HCT116 (cell line): Measurements from ENCODE around the gene CELF2. TPM values are rescaled to one million over a fixed set of nuclear protein-coding genes. Genes with fewer than 3 reads are reported as not detected.

Experiments
- ATAC-seq: fragments of 200-7000 bp; cut with Tn5 transposase; 2 replicates; pipeline ENCODE4 v1.9.1; 2020; ENCODE audit warnings: mild to moderate bottlenecking, moderate library complexity
- BruUV-seq: library from RNA; stranded (reverse); fragments of 400-500 nt; replicated peaks from 2 replicates; lab custom pipeline; 2021; lab: Mats Ljungman, UMichigan
- CTCF ChIA-PET: fragments of 300-600 bp; sonication (Branson Sonifier 250); formaldehyde crosslinking; loops from one replicate; lab custom pipeline; 2021; ENCODE audit warnings: antibody characterized with exemption; lab: Charles Lee
- POLR2A ChIA-PET: fragments of 300-600, 350-600 bp; sonication (Branson Sonifier 250); formaldehyde crosslinking; loops from one replicate; lab custom pipeline; 2021; ENCODE audit warnings: antibody characterized with exemption; lab: Charles Lee
- RAD21 ChIA-PET, 2 experiments: fragments of 300-600 bp; sonication (Branson Sonifier 250); formaldehyde crosslinking; loops; one replicate each; lab custom pipeline; 2023; ENCODE audit warnings: low total read pairs in 2 of 2; ENCODE audit not compliant: uncharacterized antibody in 2 of 2, unreplicated experiment in 2 of 2, low non-redundant PET in 1 of 2; lab: Charles Lee
- DNase-seq: peaks from one replicate; pipeline ENCODE4 v3.0.0-alpha.2; 2010; ENCODE audit warnings: low read depth, low spot score
- H2AFZ ChIP-seq: fragments of 200-600 bp; shearing (Covaris generic), sonication (generic); 2 replicates; pipeline ENCODE4 v1.6.1; 2017; ENCODE audit warnings: low read depth, mixed run types, mixed read lengths, antibody characterized with exemption, low read length; ENCODE audit not compliant: poor library complexity, severe bottlenecking
- H3K27ac ChIP-seq: 2 replicates; pipeline ENCODE4 v1.5.1; 2012; ENCODE audit warnings: low read depth, low read length
- H3K27me3 ChIP-seq: fragments of 200-600 bp; sonication (generic); 2 replicates; pipeline ENCODE4 v1.6.1; 2016; ENCODE audit warnings: mixed run types, low read length, mixed read lengths; ENCODE audit not compliant: insufficient read depth
- H3K36me3 ChIP-seq, 2 experiments: fragments of 200-500 bp in 1 of 2; fragments of 200-600 bp in 1 of 2; sonication (Bioruptor generic) in 1 of 2; sonication (generic) in 1 of 2; 2 replicates each; pipeline versions ENCODE4 v1.5.1 to v1.6.1; 2014 to 2016; ENCODE audit warnings: low read length in 2 of 2, inconsistent platforms in 1 of 2, mixed read lengths in 1 of 2, mixed run types in 1 of 2; ENCODE audit not compliant: insufficient read depth in 2 of 2, control insufficient read depth in 1 of 2
- H3K4me1 ChIP-seq, 2 experiments: fragments of 200-600 bp in 1 of 2; sonication (generic) in 1 of 2; 2 replicates each; pipeline versions ENCODE4 v1.5.1 to v1.6.1; 2012 to 2017; ENCODE audit warnings: low read length in 2 of 2, inconsistent platforms in 1 of 2, mild to moderate bottlenecking in 1 of 2, mixed read lengths in 1 of 2, mixed run types in 1 of 2, moderate library complexity in 1 of 2; ENCODE audit not compliant: insufficient read depth in 2 of 2, control insufficient read depth in 1 of 2
- H3K4me2 ChIP-seq: fragments of 200-600 bp; sonication (generic); 2 replicates; pipeline ENCODE4 v1.6.1; 2017; ENCODE audit warnings: mixed run types, low read length, mixed read lengths
- H3K4me3 ChIP-seq, 2 experiments: fragments of 200-600 bp in 1 of 2; sonication (generic) in 1 of 2; replicated peaks in 1 of 2; 2 replicates each; pipeline ENCODE4 v1.5.1; 2011 to 2016; ENCODE audit warnings: low read length in 2 of 2, control low read depth in 1 of 2, low read depth in 1 of 2, mild to moderate bottlenecking in 1 of 2, mixed read lengths in 1 of 2, mixed run types in 1 of 2
- H3K79me2 ChIP-seq: fragments of 200-600 bp; sonication (generic); 2 replicates; pipeline ENCODE4 v1.6.1; 2017; ENCODE audit warnings: mild to moderate bottlenecking, mixed run types, low read length, moderate library complexity, mixed read lengths; ENCODE audit not compliant: insufficient read depth
- H3K9ac ChIP-seq: fragments of 200-600 bp; sonication (generic); 2 replicates; pipeline ENCODE4 v1.6.1; 2016; ENCODE audit warnings: low read length, mixed read lengths
- H3K9me2 ChIP-seq: fragments of 200-600 bp; sonication (generic), shearing (Covaris generic); 2 replicates; pipeline ENCODE4 v1.6.1; 2017; ENCODE audit warnings: mixed run types, mild to moderate bottlenecking, moderate library complexity; ENCODE audit not compliant: insufficient read depth
- H3K9me3 ChIP-seq, 2 experiments: fragments of 200-500 bp in 1 of 2; fragments of 200-600 bp in 1 of 2; sonication (Bioruptor generic) in 1 of 2; sonication (generic) in 1 of 2; 2 replicates each; pipeline ENCODE4 v1.6.1; 2014 to 2017; ENCODE audit warnings: low read length in 2 of 2, mixed read lengths in 2 of 2, inconsistent platforms in 1 of 2, low read depth in 1 of 2, mild to moderate bottlenecking in 1 of 2, mixed run types in 1 of 2, moderate library complexity in 1 of 2; ENCODE audit not compliant: control insufficient read depth in 1 of 2, insufficient read depth in 1 of 2
- H4K20me1 ChIP-seq: fragments of 200-600 bp; sonication (generic), shearing (Covaris generic); 2 replicates; pipeline ENCODE4 v1.6.1; 2017; ENCODE audit warnings: mixed run types, mild to moderate bottlenecking, moderate library complexity; ENCODE audit not compliant: insufficient read depth
- CEBPB ChIP-seq: IDR thresholded peaks from 2 replicates; pipeline ENCODE4 v1.6.1; 2012; ENCODE audit warnings: low read depth
- EZH2 ChIP-seq: fragments of 200-600 bp; sonication (generic); IDR thresholded peaks from 2 replicates; pipeline ENCODE4 v1.6.1; 2017; ENCODE audit warnings: antibody characterized with exemption, mixed run types
- JUND ChIP-seq: IDR thresholded peaks from 2 replicates; pipeline ENCODE4 v1.6.1; 2012
- POLR2AphosphoS5 ChIP-seq: IDR thresholded peaks from 2 replicates; pipeline ENCODE4 v1.6.1; 2011; ENCODE audit warnings: mild to moderate bottlenecking, low read depth, low read length, moderate library complexity
- RAD21 ChIP-seq: IDR thresholded peaks from 2 replicates; pipeline ENCODE4 v1.6.1; 2012; ENCODE audit warnings: low read depth, mild to moderate bottlenecking
- SP1 ChIP-seq: IDR thresholded peaks from 2 replicates; pipeline ENCODE4 v1.6.1; 2012; ENCODE audit warnings: low read depth
- TCF7L2 ChIP-seq: IDR thresholded peaks from 2 replicates; pipeline ENCODE4 v1.7.0; 2011; ENCODE audit warnings: borderline replicate concordance, inconsistent platforms; ENCODE audit not compliant: insufficient read depth, insufficient read length; ENCODE audit errors: extremely low read depth
- YY1 ChIP-seq: IDR thresholded peaks from 2 replicates; pipeline ENCODE4 v1.6.1; 2011; ENCODE audit warnings: low read length, low read depth, moderate library complexity, mild to moderate bottlenecking; ENCODE audit not compliant: insufficient replicate concordance; ENCODE audit errors: extremely low read depth
- ZNF274 ChIP-seq: fragments of 200-500 bp; sonication (Bioruptor generic); IDR thresholded peaks from 2 replicates; pipeline ENCODE4 v1.6.1; 2014; ENCODE audit warnings: mild to moderate bottlenecking, low read depth, low read length, inconsistent platforms
- intact Hi-C: fragments of 100-400 bp; cut with micrococcal nuclease; formaldehyde crosslinking; loops from 2 replicates; pipeline ENCODE4 v1.10.0; 2022
- total RNA-seq: library from RNA; stranded (reverse); gene quantifications from one replicate; pipeline ENCODE4 v1.2.1, GENCODE V29; 2021; ENCODE audit not compliant: unreplicated experiment
- TF ChIP-seq, protein P1 (sequence below): IDR thresholded peaks from 2 replicates; pipeline ENCODE4 v1.6.1; 2012; ENCODE audit warnings: low read depth
- TF ChIP-seq, protein P2 (sequence below), 3 experiments: fragments of 200-600 bp in 1 of 3; sonication (generic) in 1 of 3; IDR thresholded peaks in 2 of 3; conservative IDR thresholded peaks in 1 of 3; 2 replicates each; pipeline ENCODE4 v1.5.1; 2012 to 2017; ENCODE audit warnings: low read depth in 2 of 3, low read length in 2 of 3, antibody characterized with exemption in 1 of 3, borderline replicate concordance in 1 of 3, control low read depth in 1 of 3, mild to moderate bottlenecking in 1 of 3, mixed read lengths in 1 of 3, mixed run types in 1 of 3, moderate library complexity in 1 of 3; ENCODE audit not compliant: insufficient read depth in 1 of 3

CELF2 gene
- total RNA-seq, 1 experiment from 2014 or later, result 0.66 TPM

DNA sequence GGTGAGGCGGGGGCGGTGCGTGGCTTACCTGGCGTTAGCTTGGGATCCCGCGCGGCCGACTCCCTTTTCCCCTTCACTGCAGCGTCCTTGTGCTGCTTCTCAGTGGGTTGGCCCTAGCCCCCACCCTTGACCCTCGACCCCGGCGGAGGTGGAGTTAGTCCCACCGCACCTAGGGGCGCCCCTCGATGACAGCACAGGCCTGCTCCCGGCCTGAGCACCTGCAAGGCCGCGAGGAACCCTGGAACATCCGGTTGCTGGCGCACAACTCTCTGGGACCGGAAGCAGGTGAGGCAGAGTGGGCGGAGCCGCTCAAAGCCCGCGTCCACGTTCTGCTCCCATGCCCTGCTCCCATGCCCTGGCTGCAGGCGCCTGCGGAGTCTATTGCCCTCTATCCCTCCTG is 326.9 kb downstream of the CELF2 start:
- ChIA-PET RAD21 (no interaction called here), CTCF (no interaction called here), POLR2A (no interaction called here)
- TF ChIP-seq EZH2 (no peak), CEBPB (no peak), JUND (no peak), SP1 (no peak), YY1 (no peak), RAD21 (no peak), ZNF274 (no peak), POLR2AphosphoS5 (no peak), TCF7L2 (no peak)
- TF ChIP-seq, protein P1, sequence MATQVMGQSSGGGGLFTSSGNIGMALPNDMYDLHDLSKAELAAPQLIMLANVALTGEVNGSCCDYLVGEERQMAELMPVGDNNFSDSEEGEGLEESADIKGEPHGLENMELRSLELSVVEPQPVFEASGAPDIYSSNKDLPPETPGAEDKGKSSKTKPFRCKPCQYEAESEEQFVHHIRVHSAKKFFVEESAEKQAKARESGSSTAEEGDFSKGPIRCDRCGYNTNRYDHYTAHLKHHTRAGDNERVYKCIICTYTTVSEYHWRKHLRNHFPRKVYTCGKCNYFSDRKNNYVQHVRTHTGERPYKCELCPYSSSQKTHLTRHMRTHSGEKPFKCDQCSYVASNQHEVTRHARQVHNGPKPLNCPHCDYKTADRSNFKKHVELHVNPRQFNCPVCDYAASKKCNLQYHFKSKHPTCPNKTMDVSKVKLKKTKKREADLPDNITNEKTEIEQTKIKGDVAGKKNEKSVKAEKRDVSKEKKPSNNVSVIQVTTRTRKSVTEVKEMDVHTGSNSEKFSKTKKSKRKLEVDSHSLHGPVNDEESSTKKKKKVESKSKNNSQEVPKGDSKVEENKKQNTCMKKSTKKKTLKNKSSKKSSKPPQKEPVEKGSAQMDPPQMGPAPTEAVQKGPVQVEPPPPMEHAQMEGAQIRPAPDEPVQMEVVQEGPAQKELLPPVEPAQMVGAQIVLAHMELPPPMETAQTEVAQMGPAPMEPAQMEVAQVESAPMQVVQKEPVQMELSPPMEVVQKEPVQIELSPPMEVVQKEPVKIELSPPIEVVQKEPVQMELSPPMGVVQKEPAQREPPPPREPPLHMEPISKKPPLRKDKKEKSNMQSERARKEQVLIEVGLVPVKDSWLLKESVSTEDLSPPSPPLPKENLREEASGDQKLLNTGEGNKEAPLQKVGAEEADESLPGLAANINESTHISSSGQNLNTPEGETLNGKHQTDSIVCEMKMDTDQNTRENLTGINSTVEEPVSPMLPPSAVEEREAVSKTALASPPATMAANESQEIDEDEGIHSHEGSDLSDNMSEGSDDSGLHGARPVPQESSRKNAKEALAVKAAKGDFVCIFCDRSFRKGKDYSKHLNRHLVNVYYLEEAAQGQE, result no peak
- TF ChIP-seq, protein P2, sequence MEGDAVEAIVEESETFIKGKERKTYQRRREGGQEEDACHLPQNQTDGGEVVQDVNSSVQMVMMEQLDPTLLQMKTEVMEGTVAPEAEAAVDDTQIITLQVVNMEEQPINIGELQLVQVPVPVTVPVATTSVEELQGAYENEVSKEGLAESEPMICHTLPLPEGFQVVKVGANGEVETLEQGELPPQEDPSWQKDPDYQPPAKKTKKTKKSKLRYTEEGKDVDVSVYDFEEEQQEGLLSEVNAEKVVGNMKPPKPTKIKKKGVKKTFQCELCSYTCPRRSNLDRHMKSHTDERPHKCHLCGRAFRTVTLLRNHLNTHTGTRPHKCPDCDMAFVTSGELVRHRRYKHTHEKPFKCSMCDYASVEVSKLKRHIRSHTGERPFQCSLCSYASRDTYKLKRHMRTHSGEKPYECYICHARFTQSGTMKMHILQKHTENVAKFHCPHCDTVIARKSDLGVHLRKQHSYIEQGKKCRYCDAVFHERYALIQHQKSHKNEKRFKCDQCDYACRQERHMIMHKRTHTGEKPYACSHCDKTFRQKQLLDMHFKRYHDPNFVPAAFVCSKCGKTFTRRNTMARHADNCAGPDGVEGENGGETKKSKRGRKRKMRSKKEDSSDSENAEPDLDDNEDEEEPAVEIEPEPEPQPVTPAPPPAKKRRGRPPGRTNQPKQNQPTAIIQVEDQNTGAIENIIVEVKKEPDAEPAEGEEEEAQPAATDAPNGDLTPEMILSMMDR (IDR thresholded peaks at IDR 0.05 in 2 of 3, conservative IDR thresholded peaks at IDR 0.05 in 1 of 3; ENCODE audit: borderline replicate concordance in 1 of 3, insufficient read depth in 1 of 3, low read depth in 2 of 3, low read length in 2 of 3), result no peak
- DNase-seq (no peak), ATAC-seq (no peak)
- no peak overlapping the region for H3K4me2 ChIP-seq
- peaks cover 7% of the 10 kb centered on the region; the same call in 1 of the 2 replicates for H3K27me3 ChIP-seq
- no TSS peak for BruUV-seq
- no peaks in the 10 kb centered on the region for H3K4me1 ChIP-seq
- no peaks in the 10 kb centered on the region for H3K9me2 ChIP-seq
- H3K36me3 ChIP-seq, result no peaks in the 10 kb centered on the region
- no peaks in the 10 kb centered on the region for H3K9me3 ChIP-seq
- no peak overlapping the region for H3K27ac ChIP-seq
- no peak overlapping the region for H2AFZ ChIP-seq
- no peaks in the 10 kb centered on the region for H3K79me2 ChIP-seq
- H4K20me1 ChIP-seq, result no peaks in the 10 kb centered on the region
- intact Hi-C loops, result no loop called here
- no peak overlapping the region for H3K4me3 ChIP-seq
- H3K9ac ChIP-seq, result no peak overlapping the region
